GM12891 (cell line): ENCODE measurements around the gene RAB23.

Experiments used
- PAX5 ChIP-seq: IDR thresholded peaks from 2 replicates; pipeline ENCODE4 v1.6.1; 2011; ENCODE audit warnings: low read length, moderate library complexity, mild to moderate bottlenecking; ENCODE audit not compliant: insufficient read depth, severe bottlenecking
- POLR2A ChIP-seq: IDR thresholded peaks from 2 replicates; pipeline ENCODE4 v1.6.1; 2011; ENCODE audit warnings: low read depth, low read length, control low read depth
- POLR2AphosphoS5 ChIP-seq: IDR thresholded peaks from 2 replicates; pipeline ENCODE4 v1.6.1; 2011; ENCODE audit warnings: low read depth, low read length, control low read depth

DNA sequence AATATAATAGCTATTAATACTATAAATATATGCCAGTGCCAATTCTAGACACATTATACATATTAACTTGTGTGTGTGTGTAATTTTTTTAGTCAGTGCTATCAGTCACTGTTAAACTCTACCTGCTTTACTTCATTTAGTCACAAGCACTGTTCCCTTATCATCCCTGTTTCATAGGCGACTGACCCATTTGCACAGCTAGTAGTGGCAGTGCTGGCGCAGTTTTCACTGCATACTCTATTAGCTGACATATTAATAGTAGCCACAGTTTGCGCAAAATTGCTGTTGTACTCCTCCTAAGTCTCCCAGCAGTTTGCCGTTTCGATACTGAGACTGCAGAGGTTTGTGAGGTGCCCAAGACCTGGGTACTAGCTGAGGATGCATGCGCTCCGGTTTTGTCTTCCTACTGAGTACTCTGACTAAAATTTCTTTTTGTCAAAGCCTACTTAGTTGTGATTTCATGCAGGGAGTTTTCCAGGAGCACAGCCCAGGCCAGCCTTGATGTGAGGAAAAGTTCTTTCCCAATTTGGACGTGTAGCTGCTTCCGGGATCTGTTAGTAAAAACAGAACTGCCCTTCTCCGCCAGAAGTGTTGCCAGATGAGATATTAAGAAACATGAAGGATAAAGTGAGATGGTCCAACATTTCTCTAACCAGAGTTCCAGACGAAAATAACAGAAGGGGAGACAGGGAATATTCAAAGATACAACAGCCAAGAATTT lies 44.4 kb downstream of the RAB23 start:
- TF ChIP-seq POLR2A (no peak), POLR2AphosphoS5 (no peak), PAX5 (no peak)
